Fibroblast of lung (primary cell): ENCODE results near the gene AHCYL2.

Experiments
- CTCF ChIP-seq, 2 donors: IDR thresholded peaks in 1 of 2; conservative IDR thresholded peaks in 1 of 2; 1 replicate in 1 of 2; 2 replicates in 1 of 2; pipeline ENCODE4 v1.5.1; 2011 to 2012; ENCODE audit warnings: low read length in 2 of 2, control low read depth in 1 of 2, inconsistent platforms in 1 of 2, low read depth in 1 of 2, mild to moderate bottlenecking in 1 of 2
- EZH2 ChIP-seq: IDR thresholded peaks from 2 replicates; pipeline ENCODE4 v1.5.1; 2012; ENCODE audit warnings: low read length, control low read depth, mild to moderate bottlenecking; ENCODE audit errors: missing control alignments

GRCh38 chr7:129332254-129333035 is 107.6 kb downstream of the AHCYL2 start:
- TF ChIP-seq CTCF (conservative IDR thresholded peaks at IDR 0.05 in 1 of 2, IDR thresholded peaks at IDR 0.05 in 1 of 2; ENCODE audit: low read depth in 1 of 2, low read length in 2 of 2) (no peak), EZH2 (no peak)
